Midbrain (tissue), 1 donor: ENCODE data around the gene HMX1.

Source experiments
- DNase-seq: peaks from one replicate; lab custom pipeline; 2025; lab: John Stamatoyannopoulos, UW

The HMX1 gene

DNA sequence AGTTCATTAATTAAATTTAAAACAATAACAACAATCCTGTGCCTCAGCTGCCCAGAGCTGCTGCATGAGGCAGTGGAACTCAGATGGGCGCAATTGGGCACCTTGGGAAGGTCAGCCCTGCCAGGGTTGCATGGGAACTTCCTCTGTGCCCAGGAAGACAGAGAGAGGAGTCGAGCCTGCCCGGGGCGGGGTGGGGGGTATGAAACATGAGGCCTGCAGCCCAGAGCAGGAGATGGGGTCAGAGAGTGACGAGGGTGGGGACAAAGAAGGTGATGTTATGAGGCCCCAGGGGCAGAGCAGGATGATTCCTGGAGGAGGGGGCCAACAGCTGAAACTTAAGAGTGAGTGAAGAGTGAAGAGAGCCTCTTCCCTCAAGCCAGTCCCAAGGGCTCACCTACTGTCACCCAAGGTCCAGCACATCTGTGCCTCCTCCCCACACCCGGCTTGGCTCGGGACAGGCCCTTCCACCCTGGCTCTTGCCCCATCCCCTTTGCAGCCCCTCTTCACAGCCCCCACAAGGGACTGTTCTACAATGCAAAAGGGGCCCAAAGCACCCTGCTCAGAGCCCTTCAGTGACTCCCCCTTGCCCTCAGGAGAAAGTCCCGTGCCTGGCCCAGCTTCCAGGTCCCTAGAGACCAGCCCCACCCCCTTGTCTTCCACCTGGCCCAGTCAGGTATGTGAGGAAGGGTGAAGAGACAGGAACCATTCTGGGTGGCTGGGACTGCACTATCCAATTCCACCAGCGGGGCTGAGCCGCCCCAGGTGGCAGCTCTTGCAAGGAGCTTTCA lies 31.4 kb downstream of the HMX1 start:
- DNase-seq = no peak

DNA sequence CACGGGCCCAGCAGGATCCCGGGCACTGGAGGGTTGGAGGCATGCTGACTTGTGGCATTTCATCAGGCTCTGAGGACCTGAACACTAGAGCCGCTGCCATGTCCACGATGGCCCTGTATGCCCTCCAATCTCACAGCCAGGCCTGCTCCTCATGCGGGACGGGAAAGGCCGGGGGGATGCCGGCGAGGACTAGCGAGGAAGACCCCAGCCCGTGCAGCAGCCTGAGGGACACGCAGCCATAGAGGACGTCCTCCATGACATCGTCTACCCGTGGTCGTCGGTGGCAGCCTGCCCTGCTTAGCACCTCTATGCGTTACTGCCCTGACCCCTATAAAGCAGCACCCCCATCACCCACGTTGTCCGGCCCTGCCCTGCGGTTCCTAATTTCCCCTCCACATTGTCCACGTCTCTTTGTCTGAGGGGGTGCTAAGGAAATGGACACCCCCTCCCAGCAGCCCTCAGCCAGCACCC lies 32.6 kb downstream of the HMX1 start:
- no peak for DNase-seq

DNA sequence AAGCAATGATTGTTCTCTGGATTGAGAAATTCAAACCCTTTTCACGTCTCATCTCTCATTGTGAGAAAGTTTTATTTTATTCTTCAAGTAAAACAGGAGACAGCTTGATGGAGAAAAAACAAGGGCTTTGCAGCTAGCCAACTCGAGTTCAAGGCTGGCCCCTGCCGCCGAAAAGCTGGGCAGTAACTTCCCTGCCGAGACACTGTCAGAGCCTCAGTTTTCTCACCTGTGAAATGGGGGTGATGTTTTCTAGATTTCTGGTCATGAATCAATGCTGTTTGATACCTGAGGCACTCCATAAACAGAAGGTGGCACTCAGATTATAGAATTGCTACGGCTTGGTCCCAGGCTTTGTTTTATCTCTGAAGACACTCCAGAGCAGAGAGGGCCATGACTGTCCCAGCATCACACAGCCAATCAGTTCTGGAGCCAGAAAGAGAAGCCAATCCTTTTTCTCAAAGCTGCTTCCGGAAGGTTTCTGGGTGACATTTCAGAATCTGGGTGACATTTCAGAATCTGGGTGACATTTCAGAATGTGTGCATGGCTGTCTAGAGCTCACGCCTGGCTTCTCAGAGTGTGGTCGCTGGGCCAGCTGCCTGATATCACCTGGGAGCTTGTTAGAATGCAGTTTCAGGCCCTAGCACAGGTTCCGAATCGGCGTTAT lies 33.2 kb downstream of the HMX1 start:
- DNase-seq = no peak

DNA sequence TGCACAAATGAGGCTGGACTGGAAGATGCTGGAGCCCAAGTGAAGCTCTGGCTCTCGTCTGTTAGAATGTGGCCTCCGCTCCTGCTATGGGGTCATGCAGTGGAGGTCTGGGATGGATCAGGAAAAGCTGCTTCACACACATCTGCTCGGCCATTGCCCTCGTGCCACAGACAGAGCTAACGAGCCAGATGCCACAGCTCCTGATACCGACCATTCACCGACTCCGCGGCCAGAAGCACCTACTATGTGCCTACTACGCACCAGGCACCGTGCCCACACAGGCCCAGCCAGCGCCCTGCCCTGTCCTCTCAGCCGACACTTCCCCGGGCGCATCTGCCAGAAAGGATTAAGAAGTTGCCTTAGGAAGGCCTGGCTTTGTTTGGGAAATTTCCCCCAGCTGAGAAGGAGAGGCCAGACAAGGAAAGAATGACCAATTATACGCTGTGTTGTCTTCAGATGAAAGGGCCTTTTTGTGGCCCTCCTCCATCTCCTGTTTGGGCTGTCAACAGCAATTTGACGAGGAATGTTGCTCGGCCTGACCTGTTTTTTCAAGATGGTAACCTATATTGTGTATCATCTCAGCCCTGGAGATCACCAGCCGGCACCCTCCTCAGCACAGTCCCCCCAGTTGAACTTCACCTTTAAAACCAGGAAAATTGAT lies 34.3 kb downstream of the HMX1 start:
- no peak for DNase-seq

DNA sequence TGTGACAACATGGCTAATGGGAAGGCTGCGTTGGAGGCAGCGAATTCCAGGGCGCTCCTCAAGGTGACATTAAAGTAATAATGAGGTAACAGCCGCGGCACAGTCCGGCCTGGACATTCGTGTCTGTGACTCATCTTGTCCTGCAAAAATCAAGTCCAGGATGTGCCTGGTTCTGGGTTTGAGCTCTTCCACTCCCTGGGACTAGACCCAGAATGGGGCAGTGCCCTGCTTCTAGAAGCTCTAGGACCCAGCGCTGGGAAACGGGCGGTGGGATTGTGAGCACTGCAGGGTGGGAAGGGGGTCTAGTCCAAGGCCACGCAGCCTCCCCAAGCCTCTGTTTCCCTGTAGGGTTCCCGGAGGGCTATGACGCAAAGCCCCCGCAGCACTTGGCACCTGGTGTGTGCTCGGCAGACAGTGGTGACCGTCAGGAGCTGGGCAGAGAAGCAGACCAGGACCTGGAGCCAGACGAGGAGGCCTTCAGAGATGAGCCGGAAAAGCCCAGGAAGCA lies 34.9 kb downstream of the HMX1 start:
- no peak for DNase-seq

DNA sequence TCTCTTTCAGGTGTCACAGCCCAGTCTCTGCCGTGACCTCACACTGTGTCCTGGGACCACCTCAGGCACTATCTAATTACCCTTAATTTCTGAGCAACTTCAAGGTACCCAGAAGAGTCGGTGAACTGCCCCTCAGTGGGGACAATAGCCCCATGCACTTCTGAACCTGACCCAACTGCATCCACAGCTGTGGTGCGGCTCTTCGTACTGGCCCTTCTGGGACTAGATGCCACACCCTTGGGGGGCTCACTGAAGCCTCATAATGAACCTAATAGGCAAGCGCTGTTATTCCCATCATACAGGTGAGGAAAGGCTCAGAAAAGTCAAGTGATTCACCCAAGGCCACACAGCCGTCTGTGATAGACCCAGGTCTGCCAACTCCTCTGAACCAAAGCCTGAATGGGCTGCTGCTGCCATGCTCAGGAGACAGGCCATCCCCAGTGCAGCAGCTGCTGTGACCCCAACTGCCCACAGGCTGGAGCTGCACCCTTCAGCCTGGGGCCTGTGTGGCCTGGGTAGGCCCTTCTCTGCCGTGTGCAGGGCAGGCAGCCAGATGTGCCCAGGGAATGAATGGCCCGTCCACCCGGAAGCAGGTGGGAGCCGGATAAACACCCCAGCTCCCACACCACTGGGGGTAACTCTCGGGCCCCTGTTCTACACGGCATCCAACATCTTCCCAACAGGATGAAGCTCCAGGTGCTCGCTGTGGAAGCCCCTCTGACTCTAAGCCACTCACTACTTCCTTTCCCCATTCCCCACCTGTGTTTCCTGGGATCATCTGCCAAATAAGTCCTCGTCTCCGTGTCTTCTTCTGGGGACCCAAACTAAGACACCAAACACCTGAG lies 35.9 kb downstream of the HMX1 start:
- DNase-seq = no peak

DNA sequence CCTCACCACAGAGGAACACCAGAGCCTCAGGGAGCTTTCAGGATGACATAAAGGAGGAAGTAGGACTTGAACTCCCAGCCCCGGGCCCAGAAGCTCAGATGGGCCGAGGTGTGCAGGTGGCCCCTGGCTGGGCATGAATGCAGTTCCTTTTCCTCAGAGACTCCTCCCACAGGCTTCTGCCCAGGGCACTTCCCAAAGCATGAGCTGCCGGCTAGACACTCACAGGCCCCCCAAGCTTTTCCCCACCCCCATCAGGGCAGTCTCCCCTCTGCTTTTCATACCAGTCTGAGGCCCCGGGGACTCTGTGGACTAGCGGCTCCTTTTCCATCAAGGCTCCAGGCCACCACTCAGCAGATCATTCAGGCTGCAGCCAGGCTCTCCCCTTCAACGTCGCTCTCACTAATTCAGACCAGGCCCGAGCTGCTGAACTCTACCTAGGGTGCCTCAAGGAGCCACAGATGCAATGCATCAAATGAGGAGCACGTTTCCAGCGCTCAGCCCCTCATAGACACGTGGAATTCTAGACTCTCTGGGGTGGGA lies 36.9 kb downstream of the HMX1 start:
- DNase-seq = no peak

DNA sequence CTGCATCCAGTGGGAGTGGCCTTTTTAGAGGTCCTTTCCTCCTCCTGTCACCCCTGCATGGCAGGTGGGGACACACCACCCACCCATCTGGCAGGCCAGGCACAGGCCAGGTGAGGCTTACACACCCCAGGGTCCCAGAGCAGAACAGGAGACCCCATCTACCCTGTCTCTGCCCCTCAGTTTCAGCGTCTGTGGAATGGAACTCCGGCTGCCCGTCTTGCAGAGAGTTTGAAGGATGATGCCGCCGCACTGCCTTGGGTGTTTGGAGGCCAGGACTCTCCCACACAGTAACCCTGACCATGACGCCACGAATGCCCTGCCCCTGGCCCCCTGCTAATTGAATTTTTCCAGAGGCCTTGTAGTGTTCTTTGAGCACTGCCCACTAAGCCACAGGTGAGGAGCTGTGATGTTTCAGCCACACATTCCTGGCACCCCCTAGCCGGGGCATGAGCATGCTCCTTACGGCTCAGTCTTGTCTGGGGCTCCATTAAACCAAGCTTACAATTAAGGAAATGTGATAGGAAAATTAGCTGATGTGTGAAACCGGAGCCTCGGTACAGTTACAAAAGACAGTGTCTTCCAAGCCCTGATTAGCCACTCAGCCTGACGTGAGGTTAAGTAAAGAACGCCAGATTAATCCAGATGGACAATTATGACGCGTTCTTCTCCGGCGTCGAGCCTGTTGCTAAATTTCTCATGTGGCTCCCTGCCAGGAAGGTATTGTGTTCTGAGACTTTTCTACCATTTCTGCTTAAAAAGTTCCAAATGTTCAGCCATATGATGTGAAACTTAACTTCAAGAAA lies 39.3 kb downstream of the HMX1 start:
- no peak for DNase-seq

DNA sequence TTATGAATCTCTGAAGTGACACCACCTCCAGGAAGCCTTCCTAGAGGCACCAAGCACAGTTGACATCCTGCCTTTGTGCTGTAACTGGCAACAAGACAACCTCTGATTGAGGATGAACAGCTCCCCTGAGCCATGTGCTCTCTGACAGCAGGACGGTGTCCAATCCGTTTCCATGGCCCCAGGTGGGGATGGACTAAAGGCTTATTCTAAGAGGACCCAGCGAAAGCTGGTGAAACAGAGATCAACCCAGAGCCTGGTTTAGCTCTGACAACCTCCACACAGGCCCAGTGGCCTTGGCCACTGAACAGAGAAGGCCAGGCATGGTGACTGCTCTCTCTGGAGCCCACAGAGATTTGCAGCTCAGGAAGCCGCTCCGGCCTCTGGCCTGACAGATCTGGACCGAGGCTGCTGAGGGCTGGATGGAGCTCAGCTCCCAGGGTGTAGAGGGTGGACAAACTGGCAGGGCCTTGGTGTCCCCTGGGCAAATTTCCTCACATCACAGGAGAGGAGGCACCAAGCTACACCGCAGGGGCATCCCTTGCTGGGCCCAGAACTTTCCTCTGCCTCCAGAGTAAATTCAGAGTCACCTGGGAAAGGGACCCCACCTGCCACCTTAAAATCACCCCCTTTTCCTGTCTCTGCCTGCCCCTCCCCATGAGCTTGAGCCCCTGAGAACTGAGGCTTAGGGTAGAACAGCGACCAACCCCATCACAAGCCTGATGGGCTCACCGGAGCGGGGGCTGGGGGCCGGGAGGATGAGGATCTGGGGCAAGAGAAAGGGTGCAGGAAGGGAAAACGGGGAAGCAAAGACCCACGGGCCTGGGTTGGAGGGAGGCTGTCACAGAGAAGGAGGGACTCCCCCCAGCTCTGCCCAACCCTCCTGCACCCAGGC lies 40.2 kb downstream of the HMX1 start:
- DNase-seq = no peak

DNA sequence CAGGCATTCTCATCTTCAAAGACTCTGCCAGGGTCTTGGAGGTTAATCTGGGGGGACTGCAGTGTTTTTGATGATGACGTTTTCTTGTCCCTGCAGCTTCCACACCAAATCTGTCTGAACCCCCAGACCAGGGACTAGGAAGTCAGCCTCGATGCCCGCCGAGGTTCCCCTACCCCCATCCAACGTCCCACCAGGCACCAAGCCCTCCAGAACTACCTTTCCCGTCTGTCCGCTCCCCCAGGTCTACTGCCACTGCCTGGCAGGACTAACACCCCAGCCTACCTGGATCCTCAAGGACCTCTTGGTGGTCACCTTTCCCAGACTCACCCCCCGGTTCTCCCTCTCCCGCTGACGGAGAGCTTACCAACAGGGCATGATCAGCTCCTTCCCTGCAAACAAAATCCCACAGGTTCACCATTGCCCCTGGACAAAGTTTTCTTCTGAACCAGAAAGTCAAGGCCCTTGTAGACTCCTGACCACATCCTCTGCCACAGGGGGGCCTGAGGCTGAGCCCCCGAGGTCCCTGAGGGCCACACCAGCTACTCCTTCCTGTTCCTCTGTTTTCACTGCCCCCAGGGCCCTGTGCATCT lies 40.9 kb downstream of the HMX1 start:
- DNase-seq = no peak

DNA sequence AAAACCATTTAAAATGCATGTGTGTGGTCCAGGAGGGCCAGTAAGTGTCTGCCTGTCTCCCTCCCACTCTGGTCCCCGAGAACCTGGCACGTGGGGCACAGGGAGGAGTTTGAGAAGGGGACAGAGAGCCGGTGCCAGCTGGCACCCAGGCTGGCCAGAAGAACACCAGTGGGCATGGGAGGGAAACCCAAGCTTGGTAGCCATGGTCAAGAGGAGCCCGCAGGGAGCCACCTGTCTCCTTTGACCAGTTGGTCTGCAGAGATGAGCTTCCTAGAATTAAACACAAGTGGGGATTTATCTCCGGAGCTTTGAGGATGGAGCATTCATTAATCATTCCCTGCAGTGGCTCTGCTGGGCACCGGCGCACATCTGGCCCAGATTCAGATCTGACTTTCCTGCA lies 41.6 kb downstream of the HMX1 start:
- no peak for DNase-seq

DNA sequence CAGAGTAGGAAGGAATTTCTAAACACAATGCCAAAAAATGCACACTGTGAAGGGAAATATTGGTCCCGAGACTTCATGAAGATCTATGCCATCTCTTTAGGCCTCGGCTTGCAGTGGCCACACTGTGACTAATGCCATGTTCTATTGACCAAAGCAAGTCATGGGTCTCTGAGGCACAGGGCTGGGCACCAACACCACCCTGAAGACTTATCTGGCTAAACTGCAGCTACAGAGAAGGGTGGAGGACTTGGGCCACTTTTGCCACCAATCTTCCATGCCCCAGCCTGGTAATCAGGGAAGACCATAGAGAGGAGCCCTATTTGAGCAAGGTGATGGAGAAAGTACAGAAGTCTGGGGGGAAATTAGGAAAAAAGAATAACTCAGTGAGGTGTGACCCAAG lies 42.1 kb downstream of the HMX1 start:
- DNase-seq = no peak

DNA sequence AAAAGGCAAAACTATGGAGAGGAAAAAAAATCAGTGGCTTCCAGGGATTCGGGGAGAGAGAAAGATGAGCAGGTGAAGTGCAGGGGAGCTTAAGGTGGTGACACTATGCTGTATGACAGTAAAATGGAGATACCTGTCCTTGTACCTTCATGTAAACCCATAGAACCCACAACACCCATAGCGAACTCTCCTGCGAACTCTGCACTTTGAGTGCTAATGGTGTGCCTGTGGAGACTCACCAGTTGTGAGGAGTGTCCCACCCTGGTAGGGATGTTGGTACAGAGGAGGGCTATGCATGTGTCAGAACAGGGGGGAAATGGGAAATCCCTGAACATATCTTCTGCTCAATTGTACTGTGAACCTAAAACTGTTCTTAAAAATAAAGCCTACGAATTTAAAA lies 42.8 kb downstream of the HMX1 start:
- DNase-seq = no peak

DNA sequence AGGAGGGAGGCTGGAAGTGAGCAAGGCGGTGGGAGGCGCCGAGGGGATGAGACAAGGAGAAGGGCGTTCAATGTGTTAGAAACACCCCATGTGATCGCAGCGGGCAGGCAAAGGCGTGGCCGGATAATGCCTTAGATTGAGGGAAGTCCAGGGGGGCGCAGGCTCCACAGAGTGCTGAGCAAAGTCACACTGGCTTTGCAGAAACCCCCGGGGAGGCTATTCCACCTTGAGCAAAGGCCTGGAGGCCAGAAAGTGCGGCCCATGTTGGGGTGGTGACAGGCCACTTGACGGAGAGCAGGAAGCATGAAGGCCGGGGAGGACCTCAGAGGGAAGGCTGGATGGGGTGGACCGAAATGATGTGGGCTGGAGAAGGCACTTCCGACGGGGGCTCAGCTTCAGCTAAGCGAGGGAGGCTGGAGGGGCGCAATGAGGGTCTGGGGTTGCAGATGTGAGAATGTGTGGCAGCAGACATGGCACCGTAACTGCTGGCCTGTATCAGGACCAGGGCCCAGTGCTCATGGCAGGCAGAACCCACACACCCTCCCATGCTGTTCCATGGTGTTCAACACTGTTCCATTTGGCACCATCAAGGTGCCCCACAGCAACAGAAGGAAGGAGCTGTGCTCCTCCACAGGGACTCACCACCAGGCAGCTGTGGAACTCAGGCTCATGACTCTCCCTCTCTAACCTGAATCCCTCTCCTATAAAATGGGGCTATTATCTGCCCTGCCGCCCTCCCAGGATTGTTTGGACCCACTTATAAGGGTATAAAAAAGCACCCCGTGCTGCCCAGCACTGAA lies 50.3 kb downstream of the HMX1 start:
- DNase-seq = no peak

DNA sequence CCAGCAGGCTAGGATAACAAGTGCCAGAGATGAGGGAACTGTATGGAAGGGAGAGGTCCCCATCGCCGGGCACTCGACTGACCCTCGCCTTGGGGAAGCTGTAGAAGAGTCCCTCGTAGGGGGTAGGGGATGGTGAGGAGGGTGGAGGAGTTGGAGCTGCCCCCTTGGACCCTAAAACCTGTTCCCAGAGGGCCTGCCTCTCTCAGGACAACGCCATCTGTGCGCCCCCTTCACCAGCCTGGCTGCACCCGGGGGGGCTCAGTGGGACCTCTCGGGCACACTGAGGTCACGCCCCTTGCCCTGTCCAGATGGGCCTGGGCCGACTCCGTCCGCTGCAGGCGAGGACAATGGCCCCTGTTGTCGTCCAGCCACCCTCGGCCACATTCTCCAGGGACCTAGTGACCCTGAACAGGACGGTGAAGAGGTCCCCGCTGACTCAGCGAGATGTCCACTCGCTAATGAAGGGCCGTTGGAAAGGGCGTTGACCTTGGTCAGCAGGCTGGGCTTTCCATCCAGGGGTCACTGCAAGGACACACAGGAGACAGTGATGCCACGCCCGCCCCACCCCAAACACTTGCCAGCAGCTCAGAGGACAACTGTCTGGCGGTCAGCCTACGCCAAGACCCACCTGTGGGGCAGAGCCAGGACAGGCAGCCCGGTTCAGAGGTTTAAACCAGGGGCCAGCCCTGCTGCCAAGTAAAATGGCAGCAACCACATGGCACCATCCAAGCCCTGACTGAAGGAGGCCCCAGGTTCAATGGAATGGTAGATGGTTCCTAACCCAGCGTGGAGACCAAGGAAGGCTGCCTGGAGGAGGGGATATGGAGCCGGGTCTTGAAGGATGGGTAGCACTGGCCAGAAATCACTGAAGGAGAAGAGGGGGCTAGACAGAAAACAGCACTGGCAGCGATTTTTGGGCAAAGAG lies 51.2 kb downstream of the HMX1 start:
- DNase-seq = no peak

DNA sequence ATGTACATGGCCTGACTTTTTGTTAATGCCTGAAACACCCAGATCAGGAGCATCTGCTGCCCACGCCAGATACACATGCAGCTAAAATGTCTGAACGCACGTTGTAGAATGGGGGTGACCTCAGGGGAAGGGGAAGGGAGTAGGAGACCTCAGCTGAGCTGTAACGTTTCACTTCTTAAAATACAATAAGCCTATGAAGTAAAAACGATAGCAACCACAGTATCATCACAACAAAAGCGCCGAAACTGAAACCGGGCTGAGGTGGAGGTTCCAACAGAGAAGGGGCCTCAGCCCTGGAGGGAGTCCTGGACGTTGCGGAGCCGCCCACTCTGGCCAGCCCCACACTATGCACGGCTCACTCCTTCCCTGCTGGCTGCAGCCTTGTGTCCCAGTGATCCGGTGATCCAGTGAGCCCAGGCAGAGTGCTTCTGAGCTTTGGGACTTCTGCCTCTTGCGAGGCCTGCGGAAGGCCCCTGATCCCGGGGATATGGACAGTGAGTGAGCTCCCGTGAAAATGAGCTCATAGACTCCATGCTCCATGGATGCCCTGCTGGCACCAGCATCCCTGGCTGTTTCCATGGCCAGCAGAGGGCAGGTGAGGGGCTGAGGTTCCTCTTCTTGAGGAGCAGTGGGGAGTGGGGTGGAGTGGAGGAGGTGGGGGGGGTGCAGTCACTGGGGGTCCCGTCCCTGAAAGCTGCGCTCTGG lies 52.0 kb downstream of the HMX1 start:
- no peak for DNase-seq

DNA sequence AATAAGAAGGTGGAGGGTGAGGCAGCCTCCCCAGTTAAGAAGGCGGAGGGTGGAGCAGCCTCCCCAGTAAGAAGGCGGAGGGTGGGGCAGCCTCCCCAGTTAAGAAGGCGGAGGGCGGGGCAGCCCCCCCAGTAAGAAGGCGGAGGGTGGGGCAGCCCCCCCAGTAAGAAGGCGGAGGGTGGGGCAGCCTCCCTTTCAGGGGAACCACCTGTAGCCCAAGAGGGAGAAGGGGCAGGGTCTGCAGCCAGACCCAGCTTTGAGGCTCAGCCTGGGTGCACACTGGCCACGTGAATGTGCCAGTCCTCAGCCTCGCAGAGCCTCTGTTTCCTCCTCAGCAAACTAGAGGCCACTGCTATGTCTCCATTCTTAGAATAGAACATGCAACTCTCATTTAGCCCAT lies 52.6 kb downstream of the HMX1 start:
- DNase-seq = no peak
